GM12875 (cell line): ENCODE data around the gene ZBTB7A.

Experiments
- H3K4me3 ChIP-seq: one replicate; pipeline ENCODE4 v1.5.1; 2011; ENCODE audit warnings: low read depth, low read length, control low read depth
- TF ChIP-seq, protein P1 (sequence below): IDR thresholded peaks from 2 replicates; pipeline ENCODE4 v1.5.1; 2011; ENCODE audit warnings: low read depth, mild to moderate bottlenecking, control low read depth, inconsistent platforms, low read length, moderate library complexity, borderline replicate concordance; ENCODE audit not compliant: insufficient read depth

Gene ZBTB7A

GRCh38 chr19:4108767-4109625 is 42.3 kb upstream of the ZBTB7A start:
- TF ChIP-seq, protein P1, sequence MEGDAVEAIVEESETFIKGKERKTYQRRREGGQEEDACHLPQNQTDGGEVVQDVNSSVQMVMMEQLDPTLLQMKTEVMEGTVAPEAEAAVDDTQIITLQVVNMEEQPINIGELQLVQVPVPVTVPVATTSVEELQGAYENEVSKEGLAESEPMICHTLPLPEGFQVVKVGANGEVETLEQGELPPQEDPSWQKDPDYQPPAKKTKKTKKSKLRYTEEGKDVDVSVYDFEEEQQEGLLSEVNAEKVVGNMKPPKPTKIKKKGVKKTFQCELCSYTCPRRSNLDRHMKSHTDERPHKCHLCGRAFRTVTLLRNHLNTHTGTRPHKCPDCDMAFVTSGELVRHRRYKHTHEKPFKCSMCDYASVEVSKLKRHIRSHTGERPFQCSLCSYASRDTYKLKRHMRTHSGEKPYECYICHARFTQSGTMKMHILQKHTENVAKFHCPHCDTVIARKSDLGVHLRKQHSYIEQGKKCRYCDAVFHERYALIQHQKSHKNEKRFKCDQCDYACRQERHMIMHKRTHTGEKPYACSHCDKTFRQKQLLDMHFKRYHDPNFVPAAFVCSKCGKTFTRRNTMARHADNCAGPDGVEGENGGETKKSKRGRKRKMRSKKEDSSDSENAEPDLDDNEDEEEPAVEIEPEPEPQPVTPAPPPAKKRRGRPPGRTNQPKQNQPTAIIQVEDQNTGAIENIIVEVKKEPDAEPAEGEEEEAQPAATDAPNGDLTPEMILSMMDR = no peak
- no peak overlapping the region for H3K4me3 ChIP-seq

DNA sequence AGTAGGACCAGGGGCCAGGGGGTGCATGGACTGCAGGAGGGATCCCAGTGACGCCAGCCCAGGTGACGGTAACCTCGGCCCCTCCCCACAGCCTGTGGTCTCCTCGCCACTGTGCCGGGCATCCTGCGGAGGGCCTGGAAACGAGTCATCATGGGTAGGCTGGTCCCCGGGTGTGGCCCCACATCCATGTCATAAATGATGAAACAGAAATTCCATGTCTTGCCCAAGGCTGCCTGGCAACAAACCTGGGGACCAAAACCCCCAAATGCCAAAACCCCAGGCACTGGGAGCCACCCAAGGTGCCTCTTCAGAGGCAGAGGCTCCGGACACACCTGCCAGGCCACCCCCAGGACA is 36.4 kb upstream of the ZBTB7A start:
- TF ChIP-seq, protein P1 = no peak
- no peak overlapping the region for H3K4me3 ChIP-seq

- no peak overlapping the region for H3K4me3 ChIP-seq
- TF ChIP-seq, protein P1 = no peak
These were observed 35.8 kb upstream of the ZBTB7A start for GRCh38 chr19:4102339-4103079.

DNA sequence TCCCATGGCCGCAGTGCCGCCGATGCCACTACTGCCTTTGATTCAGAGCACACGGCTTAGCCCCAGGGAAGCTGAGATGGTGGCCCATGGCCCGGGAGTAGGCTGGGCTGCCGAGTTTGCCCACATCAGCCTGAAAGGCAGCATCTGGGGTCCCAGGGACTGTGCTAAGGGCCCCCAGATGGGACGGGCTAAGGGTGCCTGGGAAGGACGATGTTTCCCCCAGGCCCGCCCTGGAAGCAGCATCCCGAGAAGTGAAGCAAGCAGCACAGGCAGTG is 34.7 kb upstream of the ZBTB7A start:
- H3K4me3 ChIP-seq = no peak overlapping the region

DNA sequence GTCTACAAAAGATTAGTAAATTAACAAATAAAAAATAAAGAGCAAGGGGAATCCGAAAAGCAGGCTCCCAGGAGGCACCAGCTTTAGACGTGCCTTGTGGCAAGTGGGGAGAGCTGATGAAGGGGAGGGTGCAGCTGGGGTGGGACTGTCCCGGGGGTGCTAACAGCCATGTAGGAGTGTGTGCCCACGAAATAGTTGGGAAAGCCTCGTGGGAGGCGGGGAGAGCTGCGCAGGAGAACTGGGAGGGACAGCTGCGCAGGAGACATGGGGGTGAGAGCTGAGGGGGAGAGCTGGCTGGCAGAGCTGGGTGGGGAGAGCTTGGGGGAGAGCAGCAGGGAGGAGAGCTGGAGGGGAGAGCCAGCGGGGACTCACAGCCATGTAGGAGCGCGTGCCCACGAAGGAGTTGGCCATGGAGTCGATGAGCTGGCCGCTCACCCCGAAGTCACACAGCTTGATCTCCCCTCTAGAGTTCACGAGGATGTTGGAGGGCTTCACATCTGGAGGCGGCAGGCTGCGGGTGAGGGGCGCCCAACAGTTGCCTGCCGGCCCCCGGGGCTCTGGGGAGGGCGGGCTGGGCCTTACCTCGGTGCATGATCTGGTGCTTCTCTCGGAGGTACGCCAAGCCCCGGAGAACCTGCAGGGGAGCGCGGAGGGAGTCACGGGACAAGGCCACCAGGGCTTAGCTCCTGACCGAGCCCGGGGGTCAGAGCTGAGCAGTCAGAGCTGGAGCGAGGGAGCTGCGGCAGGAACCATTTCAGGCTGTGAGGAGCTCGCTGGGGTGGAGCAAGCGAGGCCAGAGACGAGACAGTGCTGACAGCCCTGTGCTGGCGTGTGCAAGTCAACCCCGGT is 34.2 kb upstream of the ZBTB7A start:
- no peak overlapping the region for H3K4me3 ChIP-seq
- TF ChIP-seq, protein P1 = no peak

More for the DNA sequence above, 34.7 kb upstream of the ZBTB7A start:
- TF ChIP-seq, protein P1 = no peak

DNA sequence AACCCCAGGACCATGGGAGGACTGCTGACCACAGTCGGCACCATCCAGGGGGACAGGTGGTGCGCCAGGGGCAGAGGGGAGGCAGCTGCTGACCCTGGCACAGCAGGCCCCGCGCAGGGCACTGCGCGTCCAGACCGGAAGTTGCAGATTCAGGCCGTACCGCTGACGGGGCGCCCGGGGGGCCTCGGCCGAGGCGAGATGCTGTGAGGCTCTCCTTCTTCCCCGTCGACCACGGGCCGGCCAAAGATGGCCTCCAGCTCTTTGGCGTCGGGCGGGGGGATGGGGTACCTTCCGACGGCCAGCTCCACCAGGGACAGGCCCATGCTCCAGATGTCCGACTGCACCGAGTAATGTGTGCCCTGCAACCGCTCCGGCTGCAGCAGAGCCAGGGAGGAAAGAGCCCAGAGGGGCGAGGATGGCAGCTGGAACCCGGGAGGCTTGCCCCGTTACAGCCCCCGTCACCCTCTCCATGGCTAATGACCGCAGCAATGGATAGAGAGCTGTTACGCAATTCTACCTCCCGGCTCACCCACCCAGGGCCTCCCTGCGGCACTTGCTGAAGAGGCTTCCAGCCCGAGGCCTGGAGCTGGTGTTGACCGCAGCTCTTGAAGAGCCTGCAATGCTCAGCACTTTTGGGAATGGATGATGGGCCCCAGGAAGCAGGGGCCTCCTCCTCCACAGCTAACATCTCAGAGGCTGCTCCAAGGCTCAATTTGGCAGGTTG is 32.5 kb upstream of the ZBTB7A start:
- TF ChIP-seq, protein P1 = no peak
- H3K4me3 ChIP-seq = no peak overlapping the region
